OCI-LY3 (cell line): Measurements from ENCODE around the gene CSF2RB.

Source experiments
- H2AFZ ChIP-seq: fragments of 200-600, 300-600 bp; shearing (Covaris generic); 2 replicates; pipeline ENCODE4 v1.6.0; 2014; ENCODE audit warnings: antibody characterized with exemption, low read depth, low read length
- H3K27ac ChIP-seq: fragments of 200-600, 300-600 bp; sonication (generic); 2 replicates; pipeline ENCODE4 v1.5.1; 2014; ENCODE audit warnings: mild to moderate bottlenecking, low read length, moderate library complexity, mixed read lengths
- H3K27me3 ChIP-seq: fragments of 200-600, 300-600 bp; sonication (generic); 2 replicates; pipeline ENCODE4 v1.6.1; 2014; ENCODE audit warnings: low read depth, low read length, mixed read lengths
- H3K36me3 ChIP-seq: fragments of 200-600, 300-600 bp; sonication (generic); replicated peaks from 2 replicates; pipeline ENCODE3; 2014; ENCODE audit warnings: low read depth, low read length, mixed read lengths
- H3K4me1 ChIP-seq: fragments of 300-600, 200-600 bp; sonication (generic); 2 replicates; pipeline ENCODE4 v1.6.1; 2014; ENCODE audit warnings: low read length, mixed read lengths
- H3K4me2 ChIP-seq: fragments of 200-600, 300-600 bp; sonication (generic); 2 replicates; pipeline ENCODE4 v1.6.1; 2014; ENCODE audit warnings: low read length, mixed read lengths
- H3K4me3 ChIP-seq: fragments of 300-600, 200-600 bp; sonication (generic); 2 replicates; pipeline ENCODE4 v1.5.1; 2014; ENCODE audit warnings: antibody characterized with exemption, mild to moderate bottlenecking, low read length, moderate library complexity
- H3K79me2 ChIP-seq: fragments of 300-600, 200-600 bp; shearing (Covaris generic); 2 replicates; pipeline ENCODE4 v1.6.1; 2014; ENCODE audit warnings: mild to moderate bottlenecking, low read length, mixed read lengths
- H3K9ac ChIP-seq: fragments of 300-600, 200-600 bp; shearing (Covaris generic); 2 replicates; pipeline ENCODE4 v1.6.0; 2014; ENCODE audit warnings: mild to moderate bottlenecking, low read length, moderate library complexity
- H3K9me3 ChIP-seq: fragments of 200-600, 300-600 bp; shearing (Covaris generic); 2 replicates; pipeline ENCODE4 v1.6.1; 2014; ENCODE audit warnings: low read length, mixed read lengths; ENCODE audit not compliant: insufficient read depth
- H4K20me1 ChIP-seq: fragments of 200-600, 300-600 bp; sonication (generic); 2 replicates; pipeline ENCODE4 v1.6.1; 2016; ENCODE audit warnings: low read length, mixed read lengths; ENCODE audit not compliant: insufficient read depth
- CTCF ChIP-seq: fragments of 200-600, 300-600 bp; sonication (generic); IDR thresholded peaks from 2 replicates; pipeline ENCODE4 v1.5.1; 2014; ENCODE audit warnings: antibody characterized with exemption, low read length, low read depth
- EZH2phosphoT487 ChIP-seq: fragments of 200-600 bp; shearing (Covaris generic); IDR thresholded peaks from 2 replicates; pipeline ENCODE4 v1.6.1; 2018; ENCODE audit warnings: antibody characterized with exemption, mixed run types, low read depth

Gene CSF2RB

GRCh38 chr22:36977947-36978660 lies 64.7 kb downstream of the CSF2RB start:
- TF ChIP-seq CTCF (peak; percentile 97), EZH2phosphoT487 (no peak)
- H4K20me1 ChIP-seq: no peaks in the 10 kb centered on the region
- no peaks in the 10 kb centered on the region for H3K36me3 ChIP-seq
- H3K4me3 ChIP-seq: peak overlapping the region; percentile 79
- peak overlapping the region; percentile 73 for H3K9ac ChIP-seq
- no peaks in the 10 kb centered on the region for H3K79me2 ChIP-seq
- H3K27me3 ChIP-seq: 0 out of 2 replicates have a peak, but pooled peaks cover 4% of the 10 kb centered on the region
- peaks cover 11% of the 10 kb centered on the region; the same call in 1 of the 2 replicates for H3K4me1 ChIP-seq
- no peak overlapping the region for H3K27ac ChIP-seq
- H2AFZ ChIP-seq: peak overlapping the region; percentile 80
- peak overlapping the region; percentile 90 for H3K4me2 ChIP-seq
- no peaks in the 10 kb centered on the region for H3K9me3 ChIP-seq

GRCh38 chr22:36979016-36979910 lies 65.8 kb downstream of the CSF2RB start:
- no peak overlapping the region for H3K4me2 ChIP-seq

GRCh38 chr22:36981247-36981775 lies 67.9 kb downstream of the CSF2RB start:
- peaks cover 6% of the 10 kb centered on the region for H3K9me3 ChIP-seq
- H3K27ac ChIP-seq: no peak overlapping the region
- H2AFZ ChIP-seq: no peak overlapping the region
- no peaks in the 10 kb centered on the region for H4K20me1 ChIP-seq
- peaks cover 11% of the 10 kb centered on the region; the same call in 1 of the 2 replicates for H3K4me1 ChIP-seq
- TF ChIP-seq EZH2phosphoT487 (no peak), CTCF (no peak)
- H3K79me2 ChIP-seq: no peaks in the 10 kb centered on the region
- H3K27me3 ChIP-seq: peaks cover 16% of the 10 kb centered on the region
- no peak overlapping the region for H3K9ac ChIP-seq
- no peak overlapping the region for H3K4me3 ChIP-seq
- H3K4me2 ChIP-seq: no peak overlapping the region
- no peaks in the 10 kb centered on the region for H3K36me3 ChIP-seq

More at GRCh38 chr22:36979016-36979910, 65.8 kb downstream of the CSF2RB start:
- Histone ChIP-seq H3K27me3 (peaks cover 9% of the 10 kb centered on the region), H3K9ac (no peak overlapping the region), H3K9me3 (no peaks in the 10 kb centered on the region), H3K27ac (no peak overlapping the region), H3K4me3 (no peak overlapping the region), H3K79me2 (no peaks in the 10 kb centered on the region), H3K4me1 (peaks cover 11% of the 10 kb centered on the region; the same call in 1 of the 2 replicates), H2AFZ (no peak overlapping the region), H4K20me1 (no peaks in the 10 kb centered on the region), H3K36me3 (no peaks in the 10 kb centered on the region)
- no peak for TF ChIP-seq EZH2phosphoT487
- TF ChIP-seq CTCF: no peak

DNA sequence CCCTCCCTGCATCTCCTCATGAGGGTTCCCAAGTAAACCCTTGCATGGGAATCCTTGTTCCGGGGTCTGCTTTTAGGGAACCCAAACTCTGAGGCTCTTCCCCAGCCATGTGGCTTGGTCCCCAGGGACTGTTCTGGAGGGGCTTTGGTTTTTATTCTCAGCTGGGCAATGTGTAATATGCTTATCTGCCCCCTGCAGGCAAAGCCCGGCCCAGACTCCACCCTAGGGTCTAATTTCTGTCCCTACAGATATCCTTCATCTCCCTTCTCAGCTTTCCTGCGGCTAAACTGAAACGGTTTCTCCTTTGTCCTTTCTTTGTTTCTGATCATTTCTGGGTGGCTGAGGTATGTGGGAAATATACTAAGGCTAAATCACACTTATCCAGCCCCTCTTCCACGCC lies 68.7 kb downstream of the CSF2RB start:
- H2AFZ ChIP-seq: no peak overlapping the region
- no peaks in the 10 kb centered on the region for H4K20me1 ChIP-seq
- no peak overlapping the region for H3K27ac ChIP-seq
- peaks cover 9% of the 10 kb centered on the region for H3K9me3 ChIP-seq
- no peak overlapping the region for H3K4me2 ChIP-seq
- H3K9ac ChIP-seq: no peak overlapping the region
- no peaks in the 10 kb centered on the region for H3K79me2 ChIP-seq
- no peaks in the 10 kb centered on the region for H3K36me3 ChIP-seq
- TF ChIP-seq CTCF (peak; percentile 39), EZH2phosphoT487 (no peak)
- no peak overlapping the region for H3K4me3 ChIP-seq
- peaks cover 6% of the 10 kb centered on the region; the same call in 1 of the 2 replicates for H3K4me1 ChIP-seq
- H3K27me3 ChIP-seq: peaks cover 24% of the 10 kb centered on the region
